KOPT-K1 (cell line): ENCODE results near the gene PON3.

Source experiments
- H3K27ac ChIP-seq: fragments of 200-600 bp; sonication (generic); 2 replicates; pipeline ENCODE4 v1.5.1; 2016; ENCODE audit warnings: antibody characterized with exemption, mild to moderate bottlenecking, low read depth, low read length; ENCODE audit not compliant: poor library complexity, severe bottlenecking
- H3K36me3 ChIP-seq: fragments of 200-600 bp; sonication (generic); 2 replicates; pipeline ENCODE4 v1.5.1; 2017; ENCODE audit warnings: antibody characterized with exemption, mild to moderate bottlenecking, low read length, moderate library complexity; ENCODE audit not compliant: insufficient read depth
- H3K9me3 ChIP-seq: fragments of 200-600 bp; sonication (generic); 2 replicates; pipeline ENCODE4 v1.5.1; 2017; ENCODE audit warnings: antibody characterized with exemption, low read length, mild to moderate bottlenecking; ENCODE audit not compliant: insufficient read depth, poor library complexity, severe bottlenecking

The PON3 gene

GRCh38 chr7:95427166-95427565 is 31.0 kb upstream of the PON3 start:
- Histone ChIP-seq H3K36me3 (no peaks in the 10 kb centered on the region), H3K27ac (no peak overlapping the region), H3K9me3 (no peaks in the 10 kb centered on the region)

- Histone ChIP-seq H3K9me3 (no peaks in the 10 kb centered on the region), H3K27ac (no peak overlapping the region), H3K36me3 (no peaks in the 10 kb centered on the region)
Observed at GRCh38 chr7:95425694-95426093, 29.5 kb upstream of the PON3 start.

- Histone ChIP-seq H3K27ac (no peak overlapping the region), H3K36me3 (no peaks in the 10 kb centered on the region), H3K9me3 (no peaks in the 10 kb centered on the region)
Observed at GRCh38 chr7:95424716-95425115, 28.5 kb upstream of the PON3 start.

DNA sequence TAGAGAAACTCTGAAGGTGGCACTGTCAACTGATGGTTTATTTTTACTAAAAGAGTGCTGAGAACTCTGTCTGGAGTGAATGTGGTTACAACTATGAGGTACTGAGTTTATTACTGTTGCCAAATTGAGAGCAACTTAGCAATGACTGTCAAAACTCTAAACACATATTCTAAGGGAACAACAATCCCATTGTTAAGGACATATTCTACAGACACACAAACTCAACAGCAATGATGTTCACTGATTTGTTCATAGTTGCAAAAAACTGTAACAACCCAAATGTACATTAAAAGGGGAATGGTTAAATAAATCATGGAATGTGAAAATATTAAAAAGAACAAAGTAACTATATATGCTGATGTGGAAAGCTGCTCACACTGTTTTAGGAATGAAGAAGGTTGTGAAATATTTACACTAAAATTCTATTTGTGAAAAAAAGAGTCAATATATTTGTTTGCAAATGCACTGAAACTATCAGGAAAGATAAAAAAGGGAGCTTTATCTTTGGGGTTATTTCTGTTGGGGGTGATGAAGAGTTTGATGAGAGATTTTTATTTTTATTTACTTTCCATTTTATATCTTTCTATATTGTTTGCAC is 25.8 kb upstream of the PON3 start:
- no peaks in the 10 kb centered on the region for H3K36me3 ChIP-seq
- no peaks in the 10 kb centered on the region for H3K9me3 ChIP-seq
- no peak overlapping the region for H3K27ac ChIP-seq

GRCh38 chr7:95421000-95421846 is 25.0 kb upstream of the PON3 start:
- Histone ChIP-seq H3K9me3 (no peaks in the 10 kb centered on the region), H3K36me3 (no peaks in the 10 kb centered on the region), H3K27ac (no peak overlapping the region)

GRCh38 chr7:95412075-95412474 is 15.9 kb upstream of the PON3 start:
- H3K36me3 ChIP-seq, result no peaks in the 10 kb centered on the region
- H3K9me3 ChIP-seq, result no peaks in the 10 kb centered on the region
- no peak overlapping the region for H3K27ac ChIP-seq

DNA sequence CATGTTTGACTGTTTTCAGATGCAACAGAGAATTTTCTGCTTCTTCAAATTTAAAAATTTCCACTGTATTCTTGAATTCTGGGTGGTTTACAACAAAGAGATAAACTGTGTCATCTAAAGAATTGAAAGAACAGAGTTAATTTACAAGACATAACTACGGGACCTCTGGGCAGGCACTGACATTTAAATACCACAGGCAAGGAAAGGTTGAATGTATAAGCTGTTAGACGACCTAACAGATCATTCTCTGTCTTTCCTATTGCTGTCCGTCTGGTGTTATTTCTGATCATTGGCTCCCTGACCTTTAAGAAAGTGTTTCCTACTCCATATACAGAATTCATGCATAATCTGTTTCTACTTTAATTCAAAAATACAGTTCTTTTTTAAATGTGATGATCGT is 15.5 kb upstream of the PON3 start:
- Histone ChIP-seq H3K9me3 (no peaks in the 10 kb centered on the region), H3K27ac (no peak overlapping the region), H3K36me3 (no peaks in the 10 kb centered on the region)

DNA sequence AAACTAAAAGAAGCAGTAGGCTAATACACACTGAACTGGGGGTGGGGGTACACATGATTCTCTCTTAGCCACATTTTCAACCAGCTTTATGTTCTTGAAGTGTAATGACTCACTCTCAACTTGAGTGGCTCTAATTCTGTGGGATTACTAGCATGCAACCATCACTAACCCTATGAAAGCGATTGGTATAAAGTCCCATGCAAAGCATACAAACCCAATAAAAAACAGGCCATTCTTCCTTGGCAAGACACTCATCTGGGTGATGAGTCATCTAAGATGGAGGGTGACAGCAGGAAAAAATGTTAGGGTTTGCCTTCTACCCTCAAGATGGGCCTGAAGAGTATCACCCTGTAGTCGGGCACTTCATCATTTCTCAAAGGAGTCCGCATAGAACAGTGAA is 14.9 kb upstream of the PON3 start:
- H3K9me3 ChIP-seq, result no peaks in the 10 kb centered on the region
- no peak overlapping the region for H3K27ac ChIP-seq
- H3K36me3 ChIP-seq, result no peaks in the 10 kb centered on the region

DNA sequence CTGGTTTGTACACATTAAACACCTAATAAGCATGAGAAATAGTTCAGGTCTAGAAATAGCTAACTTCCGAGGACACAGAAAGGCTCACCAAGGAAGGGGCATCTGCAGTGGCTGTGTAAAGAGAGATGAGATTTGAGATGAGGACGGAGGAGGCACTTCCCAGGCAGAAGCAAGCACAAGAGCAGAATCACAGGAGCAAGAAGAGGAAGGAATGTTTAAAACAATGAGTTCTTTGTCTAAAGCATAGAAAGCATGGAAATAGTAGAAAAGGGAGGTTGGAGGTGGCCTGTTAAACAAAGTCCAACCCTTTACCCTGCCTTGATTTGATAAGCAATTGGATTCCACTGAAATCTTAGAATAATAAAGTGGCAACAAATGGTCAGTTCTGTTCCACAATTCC is 11.6 kb upstream of the PON3 start:
- no peaks in the 10 kb centered on the region for H3K36me3 ChIP-seq
- H3K9me3 ChIP-seq, result no peaks in the 10 kb centered on the region

GRCh38 chr7:95405800-95406199 is 9.6 kb upstream of the PON3 start:
- Histone ChIP-seq H3K36me3 (no peaks in the 10 kb centered on the region), H3K9me3 (no peaks in the 10 kb centered on the region), H3K27ac (no peak overlapping the region)

More for the DNA sequence above, 11.6 kb upstream of the PON3 start:
- no peak overlapping the region for H3K27ac ChIP-seq

GRCh38 chr7:95405208-95405607 is 9.0 kb upstream of the PON3 start:
- Histone ChIP-seq H3K27ac (no peak overlapping the region), H3K36me3 (no peaks in the 10 kb centered on the region), H3K9me3 (no peaks in the 10 kb centered on the region)

GRCh38 chr7:95404316-95404865 is 8.2 kb upstream of the PON3 start:
- Histone ChIP-seq H3K36me3 (no peaks in the 10 kb centered on the region), H3K27ac (no peak overlapping the region), H3K9me3 (no peaks in the 10 kb centered on the region)

- no peak overlapping the region for H3K27ac ChIP-seq
- no peaks in the 10 kb centered on the region for H3K36me3 ChIP-seq
- H3K9me3 ChIP-seq, result peaks cover 5% of the 10 kb centered on the region
Observed at GRCh38 chr7:95398155-95398940, 2.2 kb upstream of the PON3 start.

- Histone ChIP-seq H3K9me3 (peaks cover 5% of the 10 kb centered on the region), H3K27ac (no peak overlapping the region), H3K36me3 (no peaks in the 10 kb centered on the region)
Observed at GRCh38 chr7:95397381-95397780, 1.2 kb upstream of the PON3 start.

DNA sequence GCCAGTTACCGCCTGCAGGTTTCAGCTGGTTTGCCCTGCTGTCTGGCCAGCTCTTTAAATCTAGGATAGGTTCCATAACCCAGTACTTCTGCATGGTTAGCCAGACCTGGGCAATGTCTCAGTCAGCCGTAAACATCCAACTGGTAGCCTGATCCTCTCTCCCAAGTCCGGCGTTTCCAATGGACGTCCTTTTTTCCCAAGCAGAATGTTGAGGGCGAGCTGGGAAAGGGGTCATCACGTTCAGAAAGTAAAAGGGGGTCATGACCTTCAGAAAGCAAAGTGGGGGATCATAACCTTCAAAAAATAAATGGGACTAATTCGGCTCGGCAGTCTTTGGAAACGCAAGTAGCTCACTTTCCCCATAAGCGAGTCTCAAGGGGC is 430 bp downstream of the PON3 start:
- Histone ChIP-seq H3K36me3 (no peaks in the 10 kb centered on the region), H3K9me3 (peaks cover 5% of the 10 kb centered on the region), H3K27ac (no peak overlapping the region)
